Measurements from ENCODE around the gene DCAF4L1. TPM values are rescaled to one million over a fixed set of nuclear protein-coding genes. Genes with fewer than 3 reads are reported as not detected.
A peak's percentile ranks its signal among the peaks of the same experiment; 100 is the strongest.

Gene DCAF4L1
- total RNA-seq, 2 donors from 2014 or later: under 0.01 to 0.33 TPM

DNA sequence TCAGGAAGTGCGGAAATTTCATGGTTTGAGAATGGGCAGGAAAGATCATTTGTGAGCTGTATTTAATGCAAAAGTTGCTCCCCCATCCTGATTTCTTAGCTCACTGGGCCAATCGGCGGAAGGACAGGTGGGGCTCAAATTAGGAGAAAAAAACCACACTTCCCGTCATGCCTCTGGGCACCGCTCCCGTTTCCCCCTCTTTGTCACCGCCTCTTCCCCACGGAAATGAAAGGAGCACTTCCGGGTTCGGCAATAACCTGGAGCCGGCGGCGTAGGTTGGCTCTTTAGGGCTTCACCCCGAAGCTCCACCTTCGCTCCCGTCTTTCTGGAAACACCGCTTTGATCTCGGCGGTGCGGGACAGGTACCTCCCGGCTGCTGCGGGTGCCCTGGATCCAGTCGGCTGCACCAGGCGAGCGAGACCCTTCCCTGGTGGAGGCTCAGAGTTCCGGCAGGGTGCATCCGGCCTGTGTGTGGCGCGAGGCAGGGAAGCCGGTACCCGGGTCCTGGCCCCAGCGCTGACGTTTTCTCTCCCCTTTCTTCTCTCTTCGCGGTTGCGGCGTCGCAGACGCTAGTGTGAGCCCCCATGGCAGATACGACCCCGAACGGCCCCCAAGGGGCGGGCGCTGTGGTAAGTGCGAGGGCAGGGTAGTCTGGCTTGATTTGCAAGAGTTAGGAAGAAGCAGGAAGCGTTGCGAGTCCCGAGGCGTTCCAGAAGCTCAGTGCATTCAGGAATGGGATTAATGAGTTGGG, 46.5 kb upstream of the DCAF4L1 start, which contains the start of gene TMEM33:
TSS of gene TMEM33 (plus strand) at position 529 of the 751 bp plus-strand sequence. CDS start at position 585, 56 bp downstream.
- peak within 1 kb of the TSS; percentile 72 to 78 for H3K4me3 ChIP-seq
- peaks cover 0 to 2% of the 10 kb centered on the region in 2 donors for H3K36me3 ChIP-seq (replicated peaks in 1 of 2; ENCODE audit: insufficient read depth in 1 of 2, low read depth in 2 of 2)
- WGBS, 2 donors: 1 to 3% methylated on average over 25 to 49 of the region's 49 CpGs
- peaks cover 27% of the 10 kb centered on the region for H3K4me1 ChIP-seq
- TF ChIP-seq, protein P1, sequence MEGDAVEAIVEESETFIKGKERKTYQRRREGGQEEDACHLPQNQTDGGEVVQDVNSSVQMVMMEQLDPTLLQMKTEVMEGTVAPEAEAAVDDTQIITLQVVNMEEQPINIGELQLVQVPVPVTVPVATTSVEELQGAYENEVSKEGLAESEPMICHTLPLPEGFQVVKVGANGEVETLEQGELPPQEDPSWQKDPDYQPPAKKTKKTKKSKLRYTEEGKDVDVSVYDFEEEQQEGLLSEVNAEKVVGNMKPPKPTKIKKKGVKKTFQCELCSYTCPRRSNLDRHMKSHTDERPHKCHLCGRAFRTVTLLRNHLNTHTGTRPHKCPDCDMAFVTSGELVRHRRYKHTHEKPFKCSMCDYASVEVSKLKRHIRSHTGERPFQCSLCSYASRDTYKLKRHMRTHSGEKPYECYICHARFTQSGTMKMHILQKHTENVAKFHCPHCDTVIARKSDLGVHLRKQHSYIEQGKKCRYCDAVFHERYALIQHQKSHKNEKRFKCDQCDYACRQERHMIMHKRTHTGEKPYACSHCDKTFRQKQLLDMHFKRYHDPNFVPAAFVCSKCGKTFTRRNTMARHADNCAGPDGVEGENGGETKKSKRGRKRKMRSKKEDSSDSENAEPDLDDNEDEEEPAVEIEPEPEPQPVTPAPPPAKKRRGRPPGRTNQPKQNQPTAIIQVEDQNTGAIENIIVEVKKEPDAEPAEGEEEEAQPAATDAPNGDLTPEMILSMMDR (IDR thresholded peaks at IDR 0.05): peak in 4 of 7 experiments; percentile 24 to 52 (median 43)
- peak; percentile 36 to 85 (median 84) for TF ChIP-seq POLR2A (IDR thresholded peaks at IDR 0.05)
- DNase-seq (peak; percentile 86 to 89 (median 87)), ATAC-seq (peak; percentile 98)
- intact Hi-C loops (cut with DNase I): no loop called here
- H3K27me3 ChIP-seq: no peaks in the 10 kb centered on the region
- no peaks in the 10 kb centered on the region for H3K9me3 ChIP-seq
- H3K27ac ChIP-seq: peak within 1 kb of the TSS; percentile 57 to 87 (median 74)

DNA sequence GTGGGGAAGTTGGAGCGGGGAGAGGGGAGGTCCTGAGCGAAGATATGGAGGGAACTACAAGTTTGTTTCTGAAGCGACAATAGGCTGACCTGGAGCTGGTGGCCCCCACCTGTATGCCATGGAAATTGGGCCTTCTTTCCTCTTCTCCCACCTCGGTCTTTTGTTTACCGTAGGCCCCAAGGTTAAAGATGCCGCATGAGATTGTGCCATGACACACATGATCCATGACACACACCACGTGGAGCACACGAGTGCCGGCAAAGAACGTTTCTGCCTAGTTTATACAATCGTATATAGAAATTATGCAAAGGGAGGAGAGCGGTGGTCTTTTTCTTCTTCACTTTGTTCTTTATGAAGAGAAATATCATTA, 45.9 kb upstream of the DCAF4L1 start:
- intact Hi-C loops (cut with DNase I): no loop called here
- ATAC-seq: no peak
- Histone ChIP-seq H3K36me3 (replicated peaks in 1 of 2; ENCODE audit: insufficient read depth in 1 of 2, low read depth in 2 of 2) (peaks cover 0 to 2% of the 10 kb centered on the region in 2 donors), H3K4me3 (peak overlapping the region; percentile 72 to 78), H3K27ac (peak overlapping the region in 3 of 4 donors; percentile 57 to 87 (median 83)), H3K9me3 (no peaks in the 10 kb centered on the region), H3K27me3 (no peaks in the 10 kb centered on the region), H3K4me1 (peaks cover 27% of the 10 kb centered on the region)
- peak in 1 of 4 donors; percentile 5 for DNase-seq
- WGBS, 2 donors: 2% methylated on average over 12 of the region's 12 CpGs
- TF ChIP-seq POLR2A (IDR thresholded peaks at IDR 0.05): no peak
- TF ChIP-seq, protein P1 (IDR thresholded peaks at IDR 0.05): no peak

DNA sequence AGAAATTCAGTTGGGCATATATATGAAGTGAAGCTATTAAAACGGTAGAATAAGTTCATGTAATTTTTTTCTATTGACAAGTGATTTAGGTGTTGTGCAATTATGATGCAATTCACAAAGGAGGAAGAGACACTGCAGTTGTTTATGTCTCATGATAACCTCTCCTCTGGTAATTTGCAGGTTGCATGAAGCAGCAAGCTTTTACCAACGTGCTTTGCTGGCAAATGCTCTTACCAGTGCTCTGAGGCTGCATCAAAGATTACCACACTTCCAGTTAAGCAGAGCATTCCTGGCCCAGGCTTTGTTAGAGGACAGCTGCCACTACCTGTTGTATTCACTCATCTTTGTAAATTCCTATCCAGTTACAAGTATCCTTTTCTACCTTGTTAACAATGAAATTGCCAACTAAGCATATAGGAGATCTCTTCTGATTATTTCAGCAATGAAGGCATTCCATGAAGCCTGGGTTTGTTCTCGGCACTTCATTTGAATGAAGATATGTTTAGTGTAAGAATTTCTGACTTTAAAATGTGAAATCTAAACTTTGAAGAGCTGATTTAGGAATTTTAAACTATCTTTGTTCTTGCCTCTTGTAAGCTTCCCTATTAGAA, 42.4 kb upstream of the DCAF4L1 start:
- Histone ChIP-seq H3K27ac (no peak overlapping the region), H3K9me3 (no peaks in the 10 kb centered on the region), H3K36me3 (replicated peaks in 1 of 2; ENCODE audit: insufficient read depth in 1 of 2, low read depth in 2 of 2) (peaks cover 0 to 2% of the 10 kb centered on the region in 2 donors), H3K4me3 (no peak overlapping the region), H3K4me1 (peaks cover 27% of the 10 kb centered on the region), H3K27me3 (no peaks in the 10 kb centered on the region)
- DNase-seq: peak in 1 of 4 donors; percentile 7
- ATAC-seq: no peak
- intact Hi-C loops (cut with DNase I): no loop called here
- WGBS, 2 donors: 61 to 75% methylated on average over 3 of the region's 3 CpGs
- no peak for TF ChIP-seq POLR2A (IDR thresholded peaks at IDR 0.05)
- TF ChIP-seq, protein P1 (IDR thresholded peaks at IDR 0.05): no peak

DNA sequence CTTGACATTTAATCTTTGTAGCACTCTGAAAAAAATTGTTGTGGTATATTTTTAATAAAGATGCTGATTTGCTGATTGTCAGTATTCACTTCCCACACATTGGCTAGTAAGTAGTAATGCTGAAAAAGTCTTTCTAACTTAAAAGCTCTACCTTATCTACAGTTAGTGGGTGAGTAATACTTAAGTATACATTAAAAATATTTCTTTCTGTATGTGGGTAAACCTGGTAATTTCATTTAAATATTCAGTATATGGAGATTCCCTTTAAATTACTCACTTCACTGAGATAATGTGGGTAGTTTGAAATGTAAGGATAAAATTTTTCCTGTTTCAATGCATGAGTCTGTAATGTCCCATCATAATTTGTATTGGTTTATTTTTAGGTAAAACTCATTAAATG, 40.7 kb upstream of the DCAF4L1 start:
- DNase-seq: no peak
- intact Hi-C loops (cut with DNase I): no loop called here

More for the DNA sequence above, 40.7 kb upstream of the DCAF4L1 start:
- H3K27ac ChIP-seq: no peak overlapping the region
- no peaks in the 10 kb centered on the region for H3K27me3 ChIP-seq
- peaks cover 0 to 2% of the 10 kb centered on the region in 2 donors for H3K36me3 ChIP-seq (replicated peaks in 1 of 2; ENCODE audit: insufficient read depth in 1 of 2, low read depth in 2 of 2)
- H3K9me3 ChIP-seq: no peaks in the 10 kb centered on the region
- peaks cover 21% of the 10 kb centered on the region for H3K4me1 ChIP-seq
- ATAC-seq: no peak
- no peak overlapping the region for H3K4me3 ChIP-seq
- no peak for TF ChIP-seq POLR2A (IDR thresholded peaks at IDR 0.05)
- TF ChIP-seq, protein P1 (IDR thresholded peaks at IDR 0.05): no peak

Data from body of pancreas (tissue), 4 donors.